ENCODE measurements around the gene PACSIN2.

DNA sequence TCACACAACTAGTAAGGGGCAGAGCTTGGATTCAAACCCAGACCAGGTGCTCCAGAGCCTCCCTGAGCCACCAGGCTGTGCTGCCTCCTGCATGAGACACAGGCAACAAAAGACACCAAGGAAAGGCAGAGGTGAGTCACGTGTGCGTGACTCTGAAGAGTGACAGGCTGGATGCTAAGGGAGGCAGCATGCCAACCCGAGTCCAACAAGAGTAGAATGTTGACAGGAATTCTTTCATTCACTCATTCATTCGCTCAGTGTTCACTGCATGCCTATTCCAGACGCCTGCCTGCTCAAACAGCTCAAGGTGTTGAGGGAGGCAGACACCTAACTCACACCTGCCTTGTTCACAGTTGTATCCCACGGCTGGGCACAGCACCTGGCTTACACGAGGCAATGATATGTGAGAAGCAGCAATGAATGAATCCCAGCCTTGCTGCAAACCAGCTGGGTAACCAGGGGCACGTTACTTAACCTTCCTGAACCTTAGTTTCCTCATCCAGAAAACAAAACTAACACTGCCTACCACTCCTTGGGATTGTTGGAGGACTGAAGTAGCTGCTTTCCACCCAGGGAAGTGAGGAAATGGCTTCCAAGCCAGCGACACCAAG, 84.0 kb downstream of the PACSIN2 start:
- TF ChIP-seq, protein P1, sequence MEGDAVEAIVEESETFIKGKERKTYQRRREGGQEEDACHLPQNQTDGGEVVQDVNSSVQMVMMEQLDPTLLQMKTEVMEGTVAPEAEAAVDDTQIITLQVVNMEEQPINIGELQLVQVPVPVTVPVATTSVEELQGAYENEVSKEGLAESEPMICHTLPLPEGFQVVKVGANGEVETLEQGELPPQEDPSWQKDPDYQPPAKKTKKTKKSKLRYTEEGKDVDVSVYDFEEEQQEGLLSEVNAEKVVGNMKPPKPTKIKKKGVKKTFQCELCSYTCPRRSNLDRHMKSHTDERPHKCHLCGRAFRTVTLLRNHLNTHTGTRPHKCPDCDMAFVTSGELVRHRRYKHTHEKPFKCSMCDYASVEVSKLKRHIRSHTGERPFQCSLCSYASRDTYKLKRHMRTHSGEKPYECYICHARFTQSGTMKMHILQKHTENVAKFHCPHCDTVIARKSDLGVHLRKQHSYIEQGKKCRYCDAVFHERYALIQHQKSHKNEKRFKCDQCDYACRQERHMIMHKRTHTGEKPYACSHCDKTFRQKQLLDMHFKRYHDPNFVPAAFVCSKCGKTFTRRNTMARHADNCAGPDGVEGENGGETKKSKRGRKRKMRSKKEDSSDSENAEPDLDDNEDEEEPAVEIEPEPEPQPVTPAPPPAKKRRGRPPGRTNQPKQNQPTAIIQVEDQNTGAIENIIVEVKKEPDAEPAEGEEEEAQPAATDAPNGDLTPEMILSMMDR (IDR thresholded peaks at IDR 0.05): no peak
- TF ChIP-seq, protein P2, sequence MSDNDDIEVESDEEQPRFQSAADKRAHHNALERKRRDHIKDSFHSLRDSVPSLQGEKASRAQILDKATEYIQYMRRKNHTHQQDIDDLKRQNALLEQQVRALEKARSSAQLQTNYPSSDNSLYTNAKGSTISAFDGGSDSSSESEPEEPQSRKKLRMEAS (IDR thresholded peaks at IDR 0.05): no peak
- no peak for TF ChIP-seq EHMT2 (IDR thresholded peaks at IDR 0.05; ENCODE audit: low read depth)
- TF ChIP-seq POLR2A (IDR thresholded peaks at IDR 0.05; ENCODE audit: low read length): no peak
- TF ChIP-seq ESRRA (IDR thresholded peaks at IDR 0.05; ENCODE audit: borderline replicate concordance, low read length): no peak
- TF ChIP-seq, protein P3, sequence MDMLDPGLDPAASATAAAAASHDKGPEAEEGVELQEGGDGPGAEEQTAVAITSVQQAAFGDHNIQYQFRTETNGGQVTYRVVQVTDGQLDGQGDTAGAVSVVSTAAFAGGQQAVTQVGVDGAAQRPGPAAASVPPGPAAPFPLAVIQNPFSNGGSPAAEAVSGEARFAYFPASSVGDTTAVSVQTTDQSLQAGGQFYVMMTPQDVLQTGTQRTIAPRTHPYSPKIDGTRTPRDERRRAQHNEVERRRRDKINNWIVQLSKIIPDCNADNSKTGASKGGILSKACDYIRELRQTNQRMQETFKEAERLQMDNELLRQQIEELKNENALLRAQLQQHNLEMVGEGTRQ (IDR thresholded peaks at IDR 0.05): peak; percentile 60
- TF ChIP-seq RCOR1 (IDR thresholded peaks at IDR 0.05; ENCODE audit: low read depth, low read length): no peak

All from A549 (cell line).